WTC11 (cell line): ENCODE measurements around the gene CPSF4. TPM values are rescaled to one million over a fixed set of nuclear protein-coding genes. Genes with fewer than 3 reads are reported as not detected.

ENCODE experiments used
- ATAC-seq: fragments of 200-7000 bp; cut with Tn5 transposase; 2 replicates; pipeline ENCODE4 v1.10.0; 2021; ENCODE audit warnings: mild to moderate bottlenecking, moderate library complexity
- CTCF ChIA-PET: fragments of 300-600 bp; sonication (Branson Sonifier 250); formaldehyde crosslinking; loops from one replicate; lab custom pipeline; 2021; ENCODE audit warnings: antibody characterized with exemption; lab: Charles Lee
- POLR2A ChIA-PET: fragments of 350-600 bp; sonication (Branson Sonifier 250); formaldehyde crosslinking; loops from one replicate; lab custom pipeline; 2021; ENCODE audit warnings: antibody characterized with exemption; lab: Charles Lee
- DNase-seq: peaks from one replicate; pipeline ENCODE4 v3.0.0; 2021; ENCODE audit warnings: low spot score
- H3K27ac Mint-ChIP-seq: 2 replicates; pipeline ENCODE4 v1.8.0; 2021; ENCODE audit warnings: mixed read lengths
- H3K27me3 Mint-ChIP-seq: 2 replicates; pipeline ENCODE4 v1.8.0; 2021; ENCODE audit warnings: low read depth, mild to moderate bottlenecking, moderate library complexity, mixed read lengths
- H3K36me3 Mint-ChIP-seq: 2 replicates; pipeline ENCODE4 v1.8.0; 2021; ENCODE audit warnings: mixed read lengths
- H3K4me1 Mint-ChIP-seq: 2 replicates; pipeline ENCODE4 v1.8.0; 2022; ENCODE audit warnings: mixed read lengths
- H3K4me3 Mint-ChIP-seq: 2 replicates; pipeline ENCODE4 v1.8.0; 2021; ENCODE audit warnings: mild to moderate bottlenecking, moderate library complexity, mixed read lengths
- H3K9me3 Mint-ChIP-seq: 2 replicates; pipeline ENCODE4 v1.8.0; 2021; ENCODE audit warnings: mixed read lengths
- CREM ChIP-seq: sonication (generic); formaldehyde crosslinking; IDR thresholded peaks from 2 replicates; pipeline ENCODE4 v1.8.1; 2022; ENCODE audit warnings: mild to moderate bottlenecking, missing genetic modification reagents, moderate library complexity
- EMX1 ChIP-seq: fragments of 250-450 bp; sonication (Bioruptor Pico); IDR thresholded peaks from 2 replicates; pipeline ENCODE4 v1.8.0; 2021; ENCODE audit warnings: mild to moderate bottlenecking
- GABPB1 ChIP-seq: sonication (generic); formaldehyde crosslinking; IDR thresholded peaks from 2 replicates; pipeline ENCODE4 v1.8.1; 2023; ENCODE audit warnings: mild to moderate bottlenecking, missing genetic modification reagents
- HMGA2 ChIP-seq: fragments of 250-450 bp; sonication (Bioruptor Pico); IDR thresholded peaks from 2 replicates; pipeline ENCODE4 v1.4.0; 2021; ENCODE audit warnings: mild to moderate bottlenecking, moderate library complexity
- JAZF1 ChIP-seq: fragments of 250-450 bp; sonication (Bioruptor Pico); IDR thresholded peaks from 2 replicates; pipeline ENCODE4 v1.9.0; 2021; ENCODE audit warnings: moderate library complexity, mild to moderate bottlenecking, inconsistent platforms
- JUN ChIP-seq: sonication (generic); formaldehyde crosslinking; IDR thresholded peaks from 2 replicates; pipeline ENCODE4 v1.8.0; 2023; ENCODE audit warnings: mild to moderate bottlenecking, missing genetic modification reagents
- NFATC4 ChIP-seq: fragments of 250-450 bp; sonication (Bioruptor Pico); IDR thresholded peaks from 2 replicates; pipeline ENCODE4 v1.9.0; 2021; ENCODE audit warnings: mild to moderate bottlenecking
- NFE2L1 ChIP-seq: sonication (generic); formaldehyde crosslinking; IDR thresholded peaks from 2 replicates; pipeline ENCODE4 v1.8.1; 2023; ENCODE audit warnings: missing genetic modification reagents
- NR3C1 ChIP-seq: sonication (generic); formaldehyde crosslinking; conservative IDR thresholded peaks from 2 replicates; pipeline ENCODE4 v1.8.1; 2023; ENCODE audit warnings: low read depth, mild to moderate bottlenecking, missing genetic modification reagents
- SMAD3 ChIP-seq: sonication (generic); formaldehyde crosslinking; IDR thresholded peaks from 2 replicates; pipeline ENCODE4 v1.8.0; 2022; ENCODE audit warnings: missing genetic modification reagents, mild to moderate bottlenecking, borderline replicate concordance
- ZBTB21 ChIP-seq: sonication (generic); formaldehyde crosslinking; IDR thresholded peaks from 2 replicates; pipeline ENCODE4 v1.8.1; 2023; ENCODE audit warnings: mild to moderate bottlenecking, missing genetic modification reagents, borderline replicate concordance
- ZNF121 ChIP-seq: sonication (generic); formaldehyde crosslinking; IDR thresholded peaks from 2 replicates; pipeline ENCODE4 v1.8.0; 2023; ENCODE audit warnings: missing genetic modification reagents
- ZNF219 ChIP-seq: sonication (generic); formaldehyde crosslinking; IDR thresholded peaks from 2 replicates; pipeline ENCODE4 v1.8.0; 2023; ENCODE audit warnings: missing genetic modification reagents, mild to moderate bottlenecking, borderline replicate concordance
- total RNA-seq: library from RNA; stranded (reverse); gene quantifications from 3 replicates; pipeline ENCODE4 v1.2.3, GENCODE V29; 2021
- TF ChIP-seq, protein P1 (sequence below): fragments of 250-450 bp; sonication (Bioruptor Pico); IDR thresholded peaks from 2 replicates; pipeline ENCODE4 v1.9.0; 2021; ENCODE audit warnings: moderate library complexity, mild to moderate bottlenecking, inconsistent platforms, borderline replicate concordance
- TF ChIP-seq, protein P2 (sequence below): fragments of 250-450 bp; sonication (Bioruptor Pico); conservative IDR thresholded peaks from 2 replicates; pipeline ENCODE4 v1.9.0; 2021; ENCODE audit warnings: mild to moderate bottlenecking
- TF ChIP-seq, protein P3 (sequence below): sonication (generic); formaldehyde crosslinking; IDR thresholded peaks from 2 replicates; pipeline ENCODE4 v1.8.0; 2022; ENCODE audit warnings: mild to moderate bottlenecking, missing genetic modification reagents
- TF ChIP-seq, protein P4 (sequence below): fragments of 250-450 bp; sonication (Bioruptor Pico); IDR thresholded peaks from 2 replicates; pipeline ENCODE4 v2.1.2; 2022; ENCODE audit warnings: mild to moderate bottlenecking, moderate library complexity
- TF ChIP-seq, protein P5 (sequence below): sonication (generic); formaldehyde crosslinking; IDR thresholded peaks from 2 replicates; pipeline ENCODE4 v1.8.1; 2022; ENCODE audit warnings: missing genetic modification reagents, borderline replicate concordance
- TF ChIP-seq, protein P6 (sequence below): sonication (generic); formaldehyde crosslinking; IDR thresholded peaks from 2 replicates; pipeline ENCODE4 v1.8.1; 2023; ENCODE audit warnings: mild to moderate bottlenecking, missing genetic modification reagents

CPSF4 gene
- total RNA-seq, 1 experiment from 2014 or later, result 109 TPM

DNA sequence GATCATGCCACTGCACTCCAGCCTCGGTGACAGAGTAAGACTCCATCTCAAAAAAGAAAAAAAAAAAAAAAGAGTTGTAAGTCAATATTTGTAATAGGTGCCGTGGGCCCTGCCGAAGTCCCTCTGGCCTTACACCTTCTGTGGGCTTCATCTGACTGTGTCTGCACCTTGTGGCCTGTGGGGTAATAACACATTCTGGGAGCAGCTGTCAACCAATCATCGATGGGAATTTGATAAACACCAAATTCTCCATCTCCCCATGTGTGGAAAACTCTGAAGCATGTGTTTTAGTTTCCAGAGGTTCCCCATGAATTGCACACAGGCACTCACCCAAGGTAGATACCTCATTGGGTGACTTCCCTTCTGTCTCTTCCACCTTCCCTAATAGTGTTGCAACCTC lies 50.5 kb downstream of the CPSF4 start:
- DNase-seq (no peak), ATAC-seq (peak; percentile 81)
- H3K9me3 Mint-ChIP-seq, result peaks cover 15% of the 10 kb centered on the region
- H3K4me3 Mint-ChIP-seq, result no peak overlapping the region
- TF ChIP-seq JAZF1 (CRISPR knock-in tag) (no peak), JUN (no peak), EMX1 (no peak), CREM (CRISPR knock-in tag) (no peak), GABPB1 (CRISPR knock-in tag) (no peak), ZBTB21 (CRISPR knock-in tag) (no peak), SMAD3 (CRISPR knock-in tag) (no peak), NFATC4 (CRISPR knock-in tag) (no peak), ZNF121 (no peak)
- TF ChIP-seq, protein P1, sequence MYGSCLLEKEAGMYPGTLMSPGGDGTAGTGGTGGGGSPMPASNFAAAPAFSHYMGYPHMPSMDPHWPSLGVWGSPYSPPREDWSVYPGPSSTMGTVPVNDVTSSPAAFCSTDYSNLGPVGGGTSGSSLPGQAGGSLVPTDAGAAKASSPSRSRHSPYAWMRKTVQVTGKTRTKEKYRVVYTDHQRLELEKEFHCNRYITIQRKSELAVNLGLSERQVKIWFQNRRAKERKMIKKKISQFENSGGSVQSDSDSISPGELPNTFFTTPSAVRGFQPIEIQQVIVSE (CRISPR knock-in tag), result no peak
- TF ChIP-seq, protein P2, sequence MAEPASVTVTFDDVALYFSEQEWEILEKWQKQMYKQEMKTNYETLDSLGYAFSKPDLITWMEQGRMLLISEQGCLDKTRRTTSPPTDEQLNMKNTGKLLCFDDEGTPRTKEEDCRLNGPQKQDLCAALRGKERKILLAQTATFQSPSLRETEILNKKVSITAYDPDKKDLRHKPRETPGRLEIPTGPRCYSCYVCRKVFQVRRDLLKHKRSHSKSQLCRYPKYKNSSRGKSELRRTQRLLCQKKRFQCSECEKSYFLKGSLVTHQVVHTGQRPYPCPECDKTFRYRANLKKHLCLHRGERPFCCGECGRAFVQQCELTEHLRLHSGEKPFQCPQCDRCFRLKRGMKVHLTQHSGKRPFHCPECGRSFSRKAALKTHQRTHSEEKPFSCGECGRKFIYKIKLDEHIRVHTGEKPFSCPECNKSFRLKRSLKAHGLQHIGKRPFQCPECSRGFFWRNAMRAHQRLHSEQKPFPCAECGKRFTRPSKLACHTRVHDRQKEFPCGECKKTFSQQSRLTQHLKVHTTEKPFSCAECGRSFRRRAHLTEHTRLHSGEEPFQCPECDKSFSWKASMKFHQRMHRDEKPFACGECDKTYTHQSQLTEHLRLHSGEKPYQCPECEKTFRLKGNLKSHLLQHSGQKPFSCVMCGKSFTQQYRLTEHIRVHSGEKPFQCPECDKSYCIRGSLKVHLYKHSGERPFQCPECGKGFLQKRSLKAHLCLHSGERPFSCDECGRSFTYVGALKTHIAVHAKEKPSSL (CRISPR knock-in tag), result no peak
- TF ChIP-seq, protein P3, sequence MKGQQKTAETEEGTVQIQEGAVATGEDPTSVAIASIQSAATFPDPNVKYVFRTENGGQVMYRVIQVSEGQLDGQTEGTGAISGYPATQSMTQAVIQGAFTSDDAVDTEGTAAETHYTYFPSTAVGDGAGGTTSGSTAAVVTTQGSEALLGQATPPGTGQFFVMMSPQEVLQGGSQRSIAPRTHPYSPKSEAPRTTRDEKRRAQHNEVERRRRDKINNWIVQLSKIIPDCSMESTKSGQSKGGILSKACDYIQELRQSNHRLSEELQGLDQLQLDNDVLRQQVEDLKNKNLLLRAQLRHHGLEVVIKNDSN (CRISPR knock-in tag), result no peak
- TF ChIP-seq, protein P4, sequence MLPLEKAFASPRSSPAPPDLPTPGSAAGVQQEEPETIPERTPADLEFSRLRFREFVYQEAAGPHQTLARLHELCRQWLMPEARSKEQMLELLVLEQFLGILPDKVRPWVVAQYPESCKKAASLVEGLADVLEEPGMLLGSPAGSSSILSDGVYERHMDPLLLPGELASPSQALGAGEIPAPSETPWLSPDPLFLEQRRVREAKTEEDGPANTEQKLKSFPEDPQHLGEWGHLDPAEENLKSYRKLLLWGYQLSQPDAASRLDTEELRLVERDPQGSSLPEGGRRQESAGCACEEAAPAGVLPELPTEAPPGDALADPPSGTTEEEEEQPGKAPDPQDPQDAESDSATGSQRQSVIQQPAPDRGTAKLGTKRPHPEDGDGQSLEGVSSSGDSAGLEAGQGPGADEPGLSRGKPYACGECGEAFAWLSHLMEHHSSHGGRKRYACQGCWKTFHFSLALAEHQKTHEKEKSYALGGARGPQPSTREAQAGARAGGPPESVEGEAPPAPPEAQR (CRISPR knock-in tag), result no peak
- no peaks in the 10 kb centered on the region for H3K4me1 Mint-ChIP-seq
- H3K27me3 Mint-ChIP-seq, result no peaks in the 10 kb centered on the region
- CTCF ChIA-PET, result interaction anchor here (0.6 kb wide), 1 partner anchor 74 kb away, joined by 3 read pairs; no protein-coding TSS in a partner anchor
- H3K36me3 Mint-ChIP-seq, result peaks cover 21% of the 10 kb centered on the region
- POLR2A ChIA-PET, result interaction anchor here (0.7 kb wide), 1 partner anchor 168 kb away, joined by 5 read pairs; no protein-coding TSS in a partner anchor
- H3K27ac Mint-ChIP-seq, result no peak overlapping the region

DNA sequence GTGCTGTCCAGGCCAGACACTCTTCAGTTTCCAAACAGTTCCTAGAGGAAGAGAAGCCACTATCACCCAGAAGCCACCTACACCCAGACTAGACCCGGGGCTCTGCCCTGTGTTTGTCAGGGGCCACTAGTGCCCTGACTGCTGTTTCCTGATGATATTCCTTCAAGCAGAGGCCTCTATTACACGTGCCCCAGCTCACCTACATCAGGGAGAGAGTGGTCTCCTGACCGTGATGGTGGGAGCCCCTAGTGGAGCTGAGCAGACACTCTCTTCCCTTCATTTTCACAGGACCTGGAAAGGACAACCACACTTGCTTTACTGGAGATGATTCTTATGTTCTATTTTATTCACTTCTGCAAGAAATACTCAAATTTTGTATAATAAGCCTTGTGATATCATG lies 52.1 kb downstream of the CPSF4 start:
- ChIA-PET CTCF (interaction anchor here (1.1 to 1.4 kb wide), 2 partner anchors 15 to 45 kb away, joined by 3 to 8 read pairs; no protein-coding TSS in a partner anchor), POLR2A (no interaction called here)
- Mint-ChIP-seq H3K27me3 (no peaks in the 10 kb centered on the region), H3K36me3 (peaks cover 35% of the 10 kb centered on the region), H3K4me1 (no peaks in the 10 kb centered on the region), H3K9me3 (peaks cover 18% of the 10 kb centered on the region), H3K4me3 (no peak overlapping the region), H3K27ac (no peak overlapping the region)
- ATAC-seq, result peak; percentile 76
- no peak for TF ChIP-seq NFE2L1 (CRISPR knock-in tag)
- TF ChIP-seq, protein P5, sequence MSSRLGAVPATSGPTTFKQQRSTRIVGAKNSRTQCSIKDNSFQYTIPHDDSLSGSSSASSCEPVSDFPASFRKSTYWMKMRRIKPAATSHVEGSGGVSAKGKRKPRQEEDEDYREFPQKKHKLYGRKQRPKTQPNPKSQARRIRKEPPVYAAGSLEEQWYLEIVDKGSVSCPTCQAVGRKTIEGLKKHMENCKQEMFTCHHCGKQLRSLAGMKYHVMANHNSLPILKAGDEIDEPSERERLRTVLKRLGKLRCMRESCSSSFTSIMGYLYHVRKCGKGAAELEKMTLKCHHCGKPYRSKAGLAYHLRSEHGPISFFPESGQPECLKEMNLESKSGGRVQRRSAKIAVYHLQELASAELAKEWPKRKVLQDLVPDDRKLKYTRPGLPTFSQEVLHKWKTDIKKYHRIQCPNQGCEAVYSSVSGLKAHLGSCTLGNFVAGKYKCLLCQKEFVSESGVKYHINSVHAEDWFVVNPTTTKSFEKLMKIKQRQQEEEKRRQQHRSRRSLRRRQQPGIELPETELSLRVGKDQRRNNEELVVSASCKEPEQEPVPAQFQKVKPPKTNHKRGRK, result no peak
- TF ChIP-seq NR3C1 (CRISPR knock-in tag), result no peak
- DNase-seq, result no peak

DNA sequence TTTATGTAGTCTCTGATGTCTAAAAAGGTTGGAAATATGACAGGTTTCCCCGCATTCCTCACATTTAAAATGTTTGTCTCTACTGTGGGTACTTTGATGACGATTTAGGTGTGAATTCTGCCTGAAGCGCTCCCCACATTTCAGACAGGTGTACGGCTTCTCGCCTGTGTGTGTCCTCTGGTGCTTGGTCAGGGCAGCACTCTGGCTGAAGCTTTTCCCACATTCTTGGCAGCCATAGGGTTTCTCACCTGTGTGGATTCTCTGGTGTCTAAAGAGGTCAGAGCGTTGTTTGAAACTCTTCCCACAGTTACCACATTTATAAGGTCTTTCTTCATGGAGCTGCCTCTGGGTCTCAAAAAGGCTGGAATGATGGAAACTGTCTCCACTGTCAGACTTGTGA lies 55.1 kb downstream of the CPSF4 start:
- no peak overlapping the region for H3K27ac Mint-ChIP-seq
- H3K4me3 Mint-ChIP-seq, result no peak overlapping the region
- ATAC-seq (no peak), DNase-seq (no peak)
- ChIA-PET CTCF (no interaction called here), POLR2A (no interaction called here)
- H3K9me3 Mint-ChIP-seq, result peaks cover 18% of the 10 kb centered on the region
- H3K36me3 Mint-ChIP-seq, result peaks cover 47% of the 10 kb centered on the region
- no peaks in the 10 kb centered on the region for H3K27me3 Mint-ChIP-seq
- peaks cover 11% of the 10 kb centered on the region for H3K4me1 Mint-ChIP-seq
- no peak for TF ChIP-seq ZBTB21 (CRISPR knock-in tag)
- TF ChIP-seq HMGA2 (CRISPR knock-in tag), result no peak
- no peak for TF ChIP-seq ZNF219 (CRISPR knock-in tag)
- TF ChIP-seq, protein P6, sequence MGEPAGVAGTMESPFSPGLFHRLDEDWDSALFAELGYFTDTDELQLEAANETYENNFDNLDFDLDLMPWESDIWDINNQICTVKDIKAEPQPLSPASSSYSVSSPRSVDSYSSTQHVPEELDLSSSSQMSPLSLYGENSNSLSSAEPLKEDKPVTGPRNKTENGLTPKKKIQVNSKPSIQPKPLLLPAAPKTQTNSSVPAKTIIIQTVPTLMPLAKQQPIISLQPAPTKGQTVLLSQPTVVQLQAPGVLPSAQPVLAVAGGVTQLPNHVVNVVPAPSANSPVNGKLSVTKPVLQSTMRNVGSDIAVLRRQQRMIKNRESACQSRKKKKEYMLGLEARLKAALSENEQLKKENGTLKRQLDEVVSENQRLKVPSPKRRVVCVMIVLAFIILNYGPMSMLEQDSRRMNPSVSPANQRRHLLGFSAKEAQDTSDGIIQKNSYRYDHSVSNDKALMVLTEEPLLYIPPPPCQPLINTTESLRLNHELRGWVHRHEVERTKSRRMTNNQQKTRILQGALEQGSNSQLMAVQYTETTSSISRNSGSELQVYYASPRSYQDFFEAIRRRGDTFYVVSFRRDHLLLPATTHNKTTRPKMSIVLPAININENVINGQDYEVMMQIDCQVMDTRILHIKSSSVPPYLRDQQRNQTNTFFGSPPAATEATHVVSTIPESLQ (CRISPR knock-in tag), result no peak
- TF ChIP-seq, protein P5, result no peak
